GM06990 (cell line): Measurements from ENCODE around the gene AP2A2.
A peak's percentile ranks its signal among the peaks of the same experiment; 100 is the strongest.

Source experiments
- DNase-seq: peaks from one replicate; pipeline ENCODE4 v3.0.0-alpha.2; 2011; ENCODE audit not compliant: insufficient read length; ENCODE audit errors: extremely low read depth
- H3K27me3 ChIP-seq: replicated peaks from 2 replicates; pipeline ENCODE4 v1.6.0; 2011; ENCODE audit warnings: low read length; ENCODE audit not compliant: control insufficient read depth, insufficient read depth
- H3K36me3 ChIP-seq: 2 replicates; pipeline ENCODE4 v1.5.1; 2011; ENCODE audit warnings: low read length; ENCODE audit not compliant: control insufficient read depth, insufficient read depth
- H3K4me3 ChIP-seq: replicated peaks from 2 replicates; pipeline ENCODE4 v1.5.1; 2011; ENCODE audit warnings: low read depth, mild to moderate bottlenecking, control low read depth, low read length
- TF ChIP-seq, protein P1 (sequence below): IDR thresholded peaks from 2 replicates; pipeline ENCODE4 v1.5.1; 2011; ENCODE audit warnings: low read length, control low read depth, mild to moderate bottlenecking, inconsistent platforms; ENCODE audit not compliant: insufficient read depth, poor library complexity, severe bottlenecking

The AP2A2 gene

DNA sequence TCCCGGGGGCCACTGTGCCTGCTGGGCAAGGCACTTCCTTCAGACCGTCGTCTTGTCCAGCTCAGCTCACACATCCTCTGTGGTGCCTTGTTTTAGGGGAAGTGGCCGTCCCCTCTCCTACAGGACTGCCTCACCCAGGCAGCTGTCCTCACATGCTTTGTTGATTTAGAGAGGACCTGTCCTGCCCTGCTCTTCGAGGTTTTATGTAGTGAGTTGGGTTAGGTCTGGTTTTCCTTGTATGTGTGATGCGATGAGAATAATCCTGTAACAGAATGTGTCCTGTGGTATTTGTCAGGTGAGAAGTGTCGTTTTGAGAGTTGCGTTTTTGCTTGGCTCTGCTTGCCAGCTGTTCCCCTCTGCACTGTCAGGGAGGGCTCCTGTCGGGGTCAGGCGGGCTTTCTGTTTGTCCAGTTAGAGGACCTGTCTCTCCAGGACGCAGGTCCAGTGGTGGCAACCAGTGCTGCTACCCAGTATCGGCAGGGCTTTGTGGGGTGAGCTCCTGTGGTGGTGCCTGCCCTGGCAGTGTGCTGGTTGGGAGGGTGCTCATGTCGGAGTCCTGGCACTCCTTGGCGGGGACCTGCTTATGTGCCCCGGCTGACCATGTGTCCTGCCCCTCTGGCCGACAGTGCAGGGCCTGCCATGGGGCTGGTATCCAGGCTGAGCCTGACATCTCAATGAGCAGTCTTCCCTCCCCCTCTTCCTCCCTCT lies 69.5 kb downstream of the AP2A2 start:
- H3K27me3 ChIP-seq: no peaks in the 10 kb centered on the region
- DNase-seq: no peak
- TF ChIP-seq, protein P1, sequence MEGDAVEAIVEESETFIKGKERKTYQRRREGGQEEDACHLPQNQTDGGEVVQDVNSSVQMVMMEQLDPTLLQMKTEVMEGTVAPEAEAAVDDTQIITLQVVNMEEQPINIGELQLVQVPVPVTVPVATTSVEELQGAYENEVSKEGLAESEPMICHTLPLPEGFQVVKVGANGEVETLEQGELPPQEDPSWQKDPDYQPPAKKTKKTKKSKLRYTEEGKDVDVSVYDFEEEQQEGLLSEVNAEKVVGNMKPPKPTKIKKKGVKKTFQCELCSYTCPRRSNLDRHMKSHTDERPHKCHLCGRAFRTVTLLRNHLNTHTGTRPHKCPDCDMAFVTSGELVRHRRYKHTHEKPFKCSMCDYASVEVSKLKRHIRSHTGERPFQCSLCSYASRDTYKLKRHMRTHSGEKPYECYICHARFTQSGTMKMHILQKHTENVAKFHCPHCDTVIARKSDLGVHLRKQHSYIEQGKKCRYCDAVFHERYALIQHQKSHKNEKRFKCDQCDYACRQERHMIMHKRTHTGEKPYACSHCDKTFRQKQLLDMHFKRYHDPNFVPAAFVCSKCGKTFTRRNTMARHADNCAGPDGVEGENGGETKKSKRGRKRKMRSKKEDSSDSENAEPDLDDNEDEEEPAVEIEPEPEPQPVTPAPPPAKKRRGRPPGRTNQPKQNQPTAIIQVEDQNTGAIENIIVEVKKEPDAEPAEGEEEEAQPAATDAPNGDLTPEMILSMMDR: no peak
- H3K36me3 ChIP-seq: peaks cover 18% of the 10 kb centered on the region
- no peak overlapping the region for H3K4me3 ChIP-seq

- H3K27me3 ChIP-seq: no peaks in the 10 kb centered on the region
- peaks cover 21% of the 10 kb centered on the region for H3K36me3 ChIP-seq
- no peak overlapping the region for H3K4me3 ChIP-seq
- DNase-seq: peak; percentile 47
- TF ChIP-seq, protein P1: no peak
Measured at GRCh38 chr11:995752-996420, 70.2 kb downstream of the AP2A2 start.

- TF ChIP-seq, protein P1: no peak
- Histone ChIP-seq H3K27me3 (no peaks in the 10 kb centered on the region), H3K36me3 (peaks cover 21% of the 10 kb centered on the region), H3K4me3 (no peak overlapping the region)
- DNase-seq: no peak
Measured at GRCh38 chr11:996681-997080, 71.0 kb downstream of the AP2A2 start.

- no peak for DNase-seq
- Histone ChIP-seq H3K27me3 (no peaks in the 10 kb centered on the region), H3K4me3 (no peak overlapping the region), H3K36me3 (peaks cover 21% of the 10 kb centered on the region)
- TF ChIP-seq, protein P1: no peak
Measured at GRCh38 chr11:997907-998306, 72.2 kb downstream of the AP2A2 start.

DNA sequence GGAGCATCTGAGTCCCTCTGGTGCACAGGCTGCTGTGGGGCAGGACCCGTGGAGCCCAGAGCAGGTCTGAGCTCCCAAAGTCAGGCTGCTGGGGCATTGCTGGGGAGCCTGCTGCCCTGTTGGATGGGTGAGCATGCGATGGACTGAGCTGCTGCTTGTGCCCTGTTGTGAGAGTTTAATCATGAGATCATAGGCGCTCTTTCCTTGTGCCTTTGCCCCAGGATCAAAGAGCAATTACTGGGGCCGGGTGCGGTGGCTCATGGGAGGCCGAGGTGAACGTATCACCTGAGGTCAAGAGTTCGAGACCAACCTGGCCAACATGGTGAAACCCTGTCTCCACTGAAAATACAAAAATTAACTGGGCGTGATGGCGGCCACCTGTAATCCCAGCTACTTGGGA lies 73.3 kb downstream of the AP2A2 start:
- no peak for DNase-seq
- Histone ChIP-seq H3K27me3 (no peaks in the 10 kb centered on the region), H3K4me3 (no peak overlapping the region), H3K36me3 (peaks cover 19% of the 10 kb centered on the region)
- TF ChIP-seq, protein P1: no peak
